BE2C (cell line): ENCODE data around the gene PREB.

Source experiments
- DNase-seq: peaks from one replicate; pipeline ENCODE4 v3.0.0-alpha.2; 2020
- H3K27me3 ChIP-seq: fragments of 250-450 bp; sonication (Bioruptor Pico); 2 replicates; pipeline ENCODE4 v1.5.1; 2020; ENCODE audit warnings: mild to moderate bottlenecking
- H3K36me3 ChIP-seq: fragments of 250-450 bp; sonication (Bioruptor Pico); 2 replicates; pipeline ENCODE4 v1.5.1; 2020; ENCODE audit warnings: mild to moderate bottlenecking
- H3K4me1 ChIP-seq: fragments of 250-450 bp; sonication (Bioruptor Pico); 2 replicates; pipeline ENCODE4 v1.5.1; 2020
- H3K4me3 ChIP-seq: 2 replicates; pipeline ENCODE4 v1.5.1; 2011; ENCODE audit warnings: low read depth, low read length
- H3K9me3 ChIP-seq: fragments of 250-450 bp; sonication (Bioruptor Pico); 2 replicates; pipeline ENCODE4 v1.5.1; 2020
- TF ChIP-seq, protein P1 (sequence below): IDR thresholded peaks from 2 replicates; pipeline ENCODE4 v1.5.1; 2012; ENCODE audit warnings: mild to moderate bottlenecking, low read depth, low read length

PREB gene

DNA sequence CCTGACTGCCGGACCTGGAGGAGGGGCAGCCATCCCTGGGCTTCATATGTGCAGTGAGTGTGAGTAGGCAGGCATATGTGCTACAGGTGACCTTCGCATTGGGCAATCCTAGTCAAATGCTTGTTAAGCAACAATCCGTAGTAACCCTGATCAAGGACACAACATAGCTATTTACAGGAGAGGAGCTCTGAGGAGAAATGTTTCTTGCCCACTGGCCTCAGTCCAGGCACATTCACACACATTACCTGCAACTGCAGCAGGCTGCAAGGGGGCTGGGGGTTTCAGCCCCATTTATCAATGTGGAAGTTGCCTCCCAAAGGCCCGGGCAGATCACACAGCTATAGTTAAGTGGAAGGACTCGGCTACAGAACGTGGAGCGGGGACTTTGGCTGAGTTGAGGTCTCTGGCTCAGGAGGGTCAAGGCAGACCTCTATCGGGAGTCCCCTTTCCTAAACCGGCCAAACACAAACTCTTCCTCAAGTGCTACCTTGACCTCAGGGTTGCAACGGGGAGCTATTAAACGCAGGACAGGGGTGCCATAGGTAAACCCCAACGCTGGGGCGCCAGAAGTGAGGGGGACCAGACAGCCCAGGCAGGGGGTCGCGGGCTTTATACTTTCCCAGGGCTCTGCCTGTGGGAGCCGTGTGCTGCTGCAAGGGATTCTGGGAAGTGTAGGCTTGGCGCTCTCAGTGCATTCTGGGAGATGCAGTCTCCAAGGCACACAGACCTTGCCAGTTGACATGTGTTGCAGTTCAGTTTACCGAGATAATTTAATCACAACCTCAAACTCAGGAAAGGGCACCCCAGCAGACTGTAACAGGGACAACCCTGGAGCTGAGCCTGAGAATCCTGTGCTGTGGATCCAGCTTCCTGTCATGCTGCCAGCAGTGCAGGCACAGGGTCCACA lies 38.4 kb downstream of the PREB start:
- TF ChIP-seq, protein P1, sequence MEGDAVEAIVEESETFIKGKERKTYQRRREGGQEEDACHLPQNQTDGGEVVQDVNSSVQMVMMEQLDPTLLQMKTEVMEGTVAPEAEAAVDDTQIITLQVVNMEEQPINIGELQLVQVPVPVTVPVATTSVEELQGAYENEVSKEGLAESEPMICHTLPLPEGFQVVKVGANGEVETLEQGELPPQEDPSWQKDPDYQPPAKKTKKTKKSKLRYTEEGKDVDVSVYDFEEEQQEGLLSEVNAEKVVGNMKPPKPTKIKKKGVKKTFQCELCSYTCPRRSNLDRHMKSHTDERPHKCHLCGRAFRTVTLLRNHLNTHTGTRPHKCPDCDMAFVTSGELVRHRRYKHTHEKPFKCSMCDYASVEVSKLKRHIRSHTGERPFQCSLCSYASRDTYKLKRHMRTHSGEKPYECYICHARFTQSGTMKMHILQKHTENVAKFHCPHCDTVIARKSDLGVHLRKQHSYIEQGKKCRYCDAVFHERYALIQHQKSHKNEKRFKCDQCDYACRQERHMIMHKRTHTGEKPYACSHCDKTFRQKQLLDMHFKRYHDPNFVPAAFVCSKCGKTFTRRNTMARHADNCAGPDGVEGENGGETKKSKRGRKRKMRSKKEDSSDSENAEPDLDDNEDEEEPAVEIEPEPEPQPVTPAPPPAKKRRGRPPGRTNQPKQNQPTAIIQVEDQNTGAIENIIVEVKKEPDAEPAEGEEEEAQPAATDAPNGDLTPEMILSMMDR, result no peak
- Histone ChIP-seq H3K36me3 (no peaks in the 10 kb centered on the region), H3K4me1 (peaks cover 6% of the 10 kb centered on the region), H3K27me3 (no peaks in the 10 kb centered on the region), H3K9me3 (no peaks in the 10 kb centered on the region), H3K4me3 (peak overlapping the region; percentile 65)
- DNase-seq, result peak; percentile 82

DNA sequence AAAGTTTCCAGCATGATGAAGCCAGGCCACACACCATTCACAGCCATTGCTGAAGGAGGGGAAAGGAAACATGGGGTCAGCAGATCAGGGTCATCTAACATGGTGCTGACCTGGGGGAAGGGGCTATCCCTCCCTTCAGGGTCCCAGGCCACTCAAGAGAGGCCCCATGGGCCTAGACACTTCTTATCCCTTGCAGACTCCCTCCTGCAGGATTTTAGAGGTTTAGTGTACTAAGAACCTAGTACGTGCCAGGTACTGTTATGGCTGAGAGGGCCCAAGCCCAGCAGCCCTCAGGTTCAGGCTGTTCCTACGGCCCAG lies 39.0 kb downstream of the PREB start:
- no peaks in the 10 kb centered on the region for H3K27me3 ChIP-seq
- no peak overlapping the region for H3K4me3 ChIP-seq
- TF ChIP-seq, protein P1, result no peak
- H3K9me3 ChIP-seq, result no peaks in the 10 kb centered on the region
- no peaks in the 10 kb centered on the region for H3K36me3 ChIP-seq
- peaks cover 6% of the 10 kb centered on the region for H3K4me1 ChIP-seq
- DNase-seq, result no peak

DNA sequence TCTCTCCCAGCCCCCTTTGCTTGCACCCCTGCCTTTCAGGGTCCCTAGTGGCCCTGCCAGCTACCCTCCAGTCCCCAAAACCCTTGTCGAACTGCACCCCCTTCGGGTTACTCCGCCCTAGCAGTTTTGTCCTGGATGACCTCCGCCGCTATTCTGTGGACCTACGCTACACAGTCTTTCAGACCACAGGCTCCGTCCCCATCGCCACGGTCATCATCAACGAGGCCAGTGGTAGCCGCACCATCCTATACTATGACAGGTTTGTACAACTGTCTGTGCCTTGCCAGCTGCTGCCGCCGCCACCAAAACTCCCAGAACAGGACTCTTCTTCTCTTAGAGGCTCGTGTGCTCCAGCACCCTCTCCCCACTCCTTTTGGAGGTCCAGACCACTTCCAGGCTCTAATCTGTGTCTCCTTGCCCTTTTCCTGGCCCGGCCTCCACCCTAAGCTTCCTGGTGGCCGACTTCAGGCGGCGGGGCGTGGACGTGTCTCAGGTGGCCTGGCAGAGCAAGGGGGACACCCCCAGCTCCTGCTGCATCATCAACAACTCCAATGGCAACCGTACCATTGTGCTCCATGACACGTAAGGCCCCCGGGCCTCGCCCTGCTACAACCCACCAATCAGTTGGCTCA lies 40.0 kb downstream of the PREB start:
- TF ChIP-seq, protein P1, result no peak
- no peak for DNase-seq
- no peak overlapping the region for H3K4me3 ChIP-seq
- no peaks in the 10 kb centered on the region for H3K27me3 ChIP-seq
- H3K4me1 ChIP-seq, result peaks cover 6% of the 10 kb centered on the region
- no peaks in the 10 kb centered on the region for H3K36me3 ChIP-seq
- no peaks in the 10 kb centered on the region for H3K9me3 ChIP-seq

DNA sequence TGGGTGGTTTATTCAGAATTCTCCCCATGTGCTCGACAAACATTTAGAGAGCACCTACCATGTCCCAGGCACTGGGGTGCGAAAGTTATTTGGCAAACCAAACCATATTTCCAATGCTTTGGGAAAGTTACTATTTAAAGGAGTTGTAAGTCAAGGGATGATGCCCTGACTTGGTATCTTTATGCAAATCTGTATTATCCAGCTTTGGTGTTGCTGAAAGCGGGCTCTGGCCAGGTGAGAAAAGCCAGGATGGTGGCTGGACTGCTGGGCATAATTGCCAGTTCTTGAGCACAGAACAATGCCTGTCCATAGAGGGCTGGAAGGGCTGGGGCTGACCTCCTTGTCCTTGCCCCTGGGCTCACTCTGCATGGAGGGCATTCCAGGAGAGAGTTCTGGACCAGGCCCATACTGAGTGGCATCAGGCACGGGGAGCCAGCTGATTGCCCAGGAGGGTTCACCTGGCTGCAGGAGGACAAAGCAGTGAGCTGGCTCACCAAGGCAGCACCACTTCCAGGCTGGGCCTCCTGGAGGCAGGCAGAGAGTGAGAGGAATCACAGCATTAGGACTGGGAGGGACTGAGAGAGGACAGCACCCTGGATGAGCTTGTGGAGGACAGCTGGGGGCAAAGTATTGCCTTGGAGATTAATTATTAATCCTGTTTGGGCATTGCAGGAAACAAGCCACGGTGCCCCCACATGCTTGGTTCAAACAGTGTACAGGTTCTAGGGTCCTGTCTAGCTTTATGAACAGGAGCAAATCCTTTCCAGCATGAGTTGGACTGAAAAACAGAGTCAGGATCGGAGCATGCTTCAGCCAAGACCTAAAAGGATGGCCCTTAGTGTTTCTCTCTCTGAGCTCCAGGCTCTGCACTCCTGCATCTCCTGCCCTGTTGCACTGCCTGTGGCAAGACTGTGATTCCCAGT lies 40.7 kb downstream of the PREB start:
- H3K4me3 ChIP-seq, result no peak overlapping the region
- DNase-seq, result no peak

DNA sequence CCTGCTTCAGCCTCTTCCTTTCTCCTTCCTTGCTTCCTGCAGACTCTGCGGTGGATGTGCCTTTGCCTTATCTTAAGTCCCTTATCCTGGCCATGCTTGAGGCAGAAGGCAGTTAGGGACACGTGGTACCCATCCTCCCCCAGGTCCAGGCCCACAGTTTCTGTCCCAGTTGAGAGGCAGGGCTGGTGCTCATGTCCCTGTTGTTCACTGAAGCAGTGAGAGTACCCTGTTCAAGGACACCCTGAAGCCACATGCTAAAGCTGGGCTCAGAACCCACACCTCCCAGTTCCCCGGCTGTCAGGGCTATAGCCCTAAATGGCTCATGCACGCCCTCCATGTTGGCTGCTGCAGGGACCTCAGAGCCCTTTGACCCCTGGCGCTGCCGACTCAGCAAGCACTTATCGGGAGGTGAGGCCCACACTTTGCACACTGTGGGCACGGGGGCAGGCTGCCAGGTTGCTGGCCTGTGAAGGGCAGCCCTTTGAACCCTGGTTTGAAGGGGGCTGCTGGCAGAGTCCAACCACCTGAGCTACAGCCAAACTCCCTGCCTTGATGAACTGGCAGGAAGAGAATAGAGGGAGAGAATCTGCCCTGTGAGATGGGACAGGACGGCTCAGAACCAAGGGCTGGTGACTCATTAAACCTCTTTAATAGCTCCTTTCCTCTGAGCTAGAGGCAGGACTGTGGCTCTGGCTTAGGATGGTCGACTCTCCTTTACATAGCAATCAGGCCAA lies 41.6 kb downstream of the PREB start:
- Histone ChIP-seq H3K36me3 (no peaks in the 10 kb centered on the region), H3K27me3 (no peaks in the 10 kb centered on the region), H3K4me1 (peaks cover 6% of the 10 kb centered on the region), H3K9me3 (no peaks in the 10 kb centered on the region), H3K4me3 (no peak overlapping the region)
- TF ChIP-seq, protein P1, result no peak
- no peak for DNase-seq

More for the DNA sequence above, 40.7 kb downstream of the PREB start:
- no peaks in the 10 kb centered on the region for H3K27me3 ChIP-seq
- H3K9me3 ChIP-seq, result no peaks in the 10 kb centered on the region
- H3K4me1 ChIP-seq, result peaks cover 6% of the 10 kb centered on the region
- TF ChIP-seq, protein P1, result no peak
- H3K36me3 ChIP-seq, result no peaks in the 10 kb centered on the region
